Measurements from ENCODE around the gene BCL7B.

- TF ChIP-seq, protein P1, sequence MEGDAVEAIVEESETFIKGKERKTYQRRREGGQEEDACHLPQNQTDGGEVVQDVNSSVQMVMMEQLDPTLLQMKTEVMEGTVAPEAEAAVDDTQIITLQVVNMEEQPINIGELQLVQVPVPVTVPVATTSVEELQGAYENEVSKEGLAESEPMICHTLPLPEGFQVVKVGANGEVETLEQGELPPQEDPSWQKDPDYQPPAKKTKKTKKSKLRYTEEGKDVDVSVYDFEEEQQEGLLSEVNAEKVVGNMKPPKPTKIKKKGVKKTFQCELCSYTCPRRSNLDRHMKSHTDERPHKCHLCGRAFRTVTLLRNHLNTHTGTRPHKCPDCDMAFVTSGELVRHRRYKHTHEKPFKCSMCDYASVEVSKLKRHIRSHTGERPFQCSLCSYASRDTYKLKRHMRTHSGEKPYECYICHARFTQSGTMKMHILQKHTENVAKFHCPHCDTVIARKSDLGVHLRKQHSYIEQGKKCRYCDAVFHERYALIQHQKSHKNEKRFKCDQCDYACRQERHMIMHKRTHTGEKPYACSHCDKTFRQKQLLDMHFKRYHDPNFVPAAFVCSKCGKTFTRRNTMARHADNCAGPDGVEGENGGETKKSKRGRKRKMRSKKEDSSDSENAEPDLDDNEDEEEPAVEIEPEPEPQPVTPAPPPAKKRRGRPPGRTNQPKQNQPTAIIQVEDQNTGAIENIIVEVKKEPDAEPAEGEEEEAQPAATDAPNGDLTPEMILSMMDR (IDR thresholded peaks at IDR 0.05): no peak
- TF ChIP-seq POLR2AphosphoS5 (IDR thresholded peaks at IDR 0.05): no peak
Measured at GRCh38 chr7:73526896-73527821, 30.3 kb downstream of the BCL7B start.

All from breast epithelium (tissue), 3 donors.